Measurements from ENCODE around the gene ATXN7L2.

The ATXN7L2 gene

GRCh38 chr1:109508873-109509175, 25.1 kb downstream of the ATXN7L2 start:
- no peak for DNase-seq
- H3K79me2 ChIP-seq (ENCODE audit: low read length) = no peaks in the 10 kb centered on the region
- no peaks in the 10 kb centered on the region for H3K4me1 ChIP-seq (ENCODE audit: low read length)
- H3K4me2 ChIP-seq (ENCODE audit: low read depth, low read length) = peak overlapping the region; percentile 60; the same call in 1 of the 2 replicates
- no peaks in the 10 kb centered on the region for H3K9me2 ChIP-seq (replicated peaks; ENCODE audit: insufficient read depth, low read length)
- no peak overlapping the region for H3K27ac ChIP-seq (ENCODE audit: low read length)
- no peaks in the 10 kb centered on the region for H3K27me3 ChIP-seq (replicated peaks; ENCODE audit: insufficient read depth, low read length)
- no peak overlapping the region for H3K9ac ChIP-seq (ENCODE audit: low read length)
- no peaks in the 10 kb centered on the region for H3K9me3 ChIP-seq (replicated peaks; ENCODE audit: insufficient read depth, low read length)
- 0 out of 2 replicates have a peak overlapping the region, but pooled peaks have one; percentile 42 for H2AFZ ChIP-seq (ENCODE audit: low read length)
- peak overlapping the region; percentile 37; the same call in 1 of the 2 replicates for H3K4me3 ChIP-seq (ENCODE audit: low read length)
- H4K20me1 ChIP-seq (ENCODE audit: insufficient read depth, low read length) = no peaks in the 10 kb centered on the region
- no peaks in the 10 kb centered on the region for H3F3A ChIP-seq (ENCODE audit: insufficient read depth, low read length)
- no peak for TF ChIP-seq EZH2phosphoT487 (IDR thresholded peaks at IDR 0.05; ENCODE audit: low read length)
- H3K36me3 ChIP-seq (replicated peaks; ENCODE audit: insufficient read depth, low read length) = no peaks in the 10 kb centered on the region

- no peak within 1 kb of the TSS for H3K9ac ChIP-seq (ENCODE audit: low read length)
- no peaks in the 10 kb centered on the region for H3K9me3 ChIP-seq (replicated peaks; ENCODE audit: insufficient read depth, low read length)
- H3K27ac ChIP-seq (ENCODE audit: low read length) = no peak within 1 kb of the TSS
- no peaks in the 10 kb centered on the region for H3K79me2 ChIP-seq (ENCODE audit: low read length)
- H3F3A ChIP-seq (ENCODE audit: insufficient read depth, low read length) = no peaks in the 10 kb centered on the region
- TF ChIP-seq EZH2phosphoT487 (IDR thresholded peaks at IDR 0.05; ENCODE audit: low read length) = no peak
- no peak for TF ChIP-seq EZH2 (optimal IDR thresholded peaks at IDR 0.05; ENCODE audit: low read depth, low read length)
- no peak for TF ChIP-seq CTCF (IDR thresholded peaks at IDR 0.05; ENCODE audit: low read length)
- no peaks in the 10 kb centered on the region for H3K9me2 ChIP-seq (replicated peaks; ENCODE audit: insufficient read depth, low read length)
- no peaks in the 10 kb centered on the region for H4K20me1 ChIP-seq (ENCODE audit: insufficient read depth, low read length)
- no peaks in the 10 kb centered on the region for H3K27me3 ChIP-seq (replicated peaks; ENCODE audit: insufficient read depth, low read length)
- no peaks in the 10 kb centered on the region for H3K4me1 ChIP-seq (ENCODE audit: low read length)
- H3K4me3 ChIP-seq (ENCODE audit: low read length) = peak within 1 kb of the TSS; percentile 54; the same call in 1 of the 2 replicates
- H2AFZ ChIP-seq (ENCODE audit: low read length) = peak within 1 kb of the TSS; percentile 58; the same call in 1 of the 2 replicates
- H3K4me2 ChIP-seq (ENCODE audit: low read depth, low read length) = peak within 1 kb of the TSS; percentile 60
- DNase-seq = peak; percentile 43
- no peaks in the 10 kb centered on the region for H3K36me3 ChIP-seq (replicated peaks; ENCODE audit: insufficient read depth, low read length)
Measured at GRCh38 chr1:109509176-109510134, 25.8 kb downstream of the ATXN7L2 start, which contains the start of gene AMIGO1. TSS of gene AMIGO1 (minus strand) at chr1:109509727. CDS start at chr1:109508912, 815 bp downstream.

- Histone ChIP-seq H3K36me3 (replicated peaks; ENCODE audit: insufficient read depth, low read length) (no peaks in the 10 kb centered on the region), H4K20me1 (ENCODE audit: insufficient read depth, low read length) (no peaks in the 10 kb centered on the region), H3K9me2 (replicated peaks; ENCODE audit: insufficient read depth, low read length) (no peaks in the 10 kb centered on the region), H3K4me1 (ENCODE audit: low read length) (no peaks in the 10 kb centered on the region), H3K4me2 (ENCODE audit: low read depth, low read length) (no peak overlapping the region), H3K4me3 (ENCODE audit: low read length) (no peak overlapping the region), H3K9me3 (replicated peaks; ENCODE audit: insufficient read depth, low read length) (no peaks in the 10 kb centered on the region), H3K9ac (ENCODE audit: low read length) (no peak overlapping the region), H3K79me2 (ENCODE audit: low read length) (no peaks in the 10 kb centered on the region), H2AFZ (ENCODE audit: low read length) (no peak overlapping the region), H3F3A (ENCODE audit: insufficient read depth, low read length) (no peaks in the 10 kb centered on the region), H3K27me3 (replicated peaks; ENCODE audit: insufficient read depth, low read length) (no peaks in the 10 kb centered on the region), H3K27ac (ENCODE audit: low read length) (no peak overlapping the region)
- TF ChIP-seq CTCF (IDR thresholded peaks at IDR 0.05; ENCODE audit: low read length) (no peak), EZH2 (optimal IDR thresholded peaks at IDR 0.05; ENCODE audit: low read depth, low read length) (no peak), EZH2phosphoT487 (IDR thresholded peaks at IDR 0.05; ENCODE audit: low read length) (no peak)
- DNase-seq = no peak
Measured at GRCh38 chr1:109513110-109513710, 29.5 kb downstream of the ATXN7L2 start.

Data from MM.1S (cell line).